Endothelial cell of umbilical vein (primary cell): ENCODE data around the gene KDM4B.

Experiments used
- CTCF ChIP-seq, 2 donors: IDR thresholded peaks; 1 replicate in 1 of 2; 2 replicates in 1 of 2; pipeline ENCODE4 v1.5.1; 2011; ENCODE audit warnings: low read length in 2 of 2, mild to moderate bottlenecking in 2 of 2, moderate library complexity in 2 of 2, control low read depth in 1 of 2, inconsistent platforms in 1 of 2, low read depth in 1 of 2; ENCODE audit not compliant: insufficient read depth in 1 of 2; ENCODE audit errors: extremely low read depth in 1 of 2
- EZH2 ChIP-seq: IDR thresholded peaks from 2 replicates; pipeline ENCODE4 v1.6.1; 2012; ENCODE audit warnings: borderline replicate concordance, low read depth, mild to moderate bottlenecking, moderate library complexity, low read length, inconsistent platforms; ENCODE audit not compliant: severe bottlenecking
- FOS ChIP-seq: IDR thresholded peaks from 2 replicates; pipeline ENCODE4 v1.6.1; 2011; ENCODE audit warnings: mild to moderate bottlenecking, low read length, moderate library complexity, borderline replicate concordance; ENCODE audit not compliant: insufficient read depth
- GATA2 ChIP-seq: IDR thresholded peaks from 2 replicates; pipeline ENCODE4 v1.7.0; 2011; ENCODE audit warnings: low read depth, mild to moderate bottlenecking, moderate library complexity, mixed read lengths, low read length; ENCODE audit not compliant: insufficient read length, insufficient read depth
- MYC ChIP-seq: IDR thresholded peaks from one replicate; pipeline ENCODE4 v1.6.1; 2011; ENCODE audit warnings: mild to moderate bottlenecking, low read depth, low read length
- POLR2A ChIP-seq: IDR thresholded peaks from 2 replicates; pipeline ENCODE4 v1.6.1; 2012; ENCODE audit warnings: low read depth, mild to moderate bottlenecking, control low read depth, low read length
- POLR2AphosphoS5 ChIP-seq: IDR thresholded peaks from 2 replicates; pipeline ENCODE4 v1.6.1; 2012; ENCODE audit warnings: low read depth, mild to moderate bottlenecking, control low read depth, low read length, moderate library complexity; ENCODE audit not compliant: insufficient read depth
- TF ChIP-seq, protein P1 (sequence below): IDR thresholded peaks from 2 replicates; pipeline ENCODE4 v1.6.1; 2011; ENCODE audit not compliant: insufficient read depth, insufficient read length

DNA sequence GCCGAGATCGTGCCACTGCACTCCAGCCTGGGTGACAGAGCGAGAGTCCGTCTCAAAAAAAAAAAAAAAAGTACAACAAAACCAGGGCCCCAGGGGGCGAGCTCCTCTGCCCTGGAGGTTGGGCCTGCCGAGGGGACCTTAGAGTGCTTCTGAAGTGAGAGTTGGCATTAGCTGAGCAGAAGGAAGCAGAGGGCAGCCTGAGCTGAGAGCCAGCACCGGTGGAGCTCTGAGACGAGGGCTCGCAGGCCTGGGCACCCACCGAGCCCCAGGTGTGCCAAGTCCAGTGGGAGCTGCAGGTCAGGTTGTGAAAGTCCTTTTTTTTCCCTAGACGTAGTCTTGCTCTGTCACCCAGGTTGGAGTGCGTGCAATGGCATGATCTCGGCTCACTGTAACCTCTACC lies 46.0 kb downstream of the KDM4B start:
- no peak for TF ChIP-seq CTCF (IDR thresholded peaks at IDR 0.05; ENCODE audit: extremely low read depth in 1 of 2, insufficient read depth in 1 of 2, low read depth in 1 of 2, low read length in 2 of 2)
- no peak for TF ChIP-seq POLR2A
- TF ChIP-seq POLR2AphosphoS5 = no peak
- TF ChIP-seq EZH2 = no peak
- TF ChIP-seq, protein P1, sequence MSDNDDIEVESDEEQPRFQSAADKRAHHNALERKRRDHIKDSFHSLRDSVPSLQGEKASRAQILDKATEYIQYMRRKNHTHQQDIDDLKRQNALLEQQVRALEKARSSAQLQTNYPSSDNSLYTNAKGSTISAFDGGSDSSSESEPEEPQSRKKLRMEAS = no peak
- TF ChIP-seq GATA2 = no peak
- no peak for TF ChIP-seq FOS
- no peak for TF ChIP-seq MYC
